Neutrophil (primary cell): Measurements from ENCODE around the gene HEXIM1.

Source experiments
- H3K27ac ChIP-seq: fragments of 200-600 bp; sonication (generic); 2 replicates; pipeline ENCODE4 v1.5.1; 2016; ENCODE audit warnings: mild to moderate bottlenecking, moderate library complexity
- H3K27me3 ChIP-seq: fragments of 200-600 bp; sonication (generic); 2 replicates; pipeline ENCODE4 v1.6.0; 2016; ENCODE audit warnings: mild to moderate bottlenecking
- H3K36me3 ChIP-seq: fragments of 200-600 bp; sonication (generic); 2 replicates; pipeline ENCODE4 v1.5.1; 2017
- H3K4me1 ChIP-seq, 2 experiments: fragments of 200-600 bp in 1 of 2; sonication (generic) in 1 of 2; 1 replicate in 1 of 2; 2 replicates in 1 of 2; pipeline versions ENCODE4 v1.5.1 to v1.6.1; 2013 to 2016; ENCODE audit warnings: low read depth in 1 of 2, low read length in 1 of 2, mild to moderate bottlenecking in 1 of 2, moderate library complexity in 1 of 2; ENCODE audit not compliant: control insufficient read depth in 1 of 2, insufficient read depth in 1 of 2
- H3K4me3 ChIP-seq, 2 experiments: fragments of 200-600 bp in 1 of 2; sonication (generic) in 1 of 2; 1 replicate in 1 of 2; 2 replicates in 1 of 2; pipeline ENCODE4 v1.5.1; 2013 to 2016; ENCODE audit warnings: low read depth in 1 of 2, low read length in 1 of 2, mild to moderate bottlenecking in 1 of 2, moderate library complexity in 1 of 2
- H3K9me3 ChIP-seq: fragments of 200-600 bp; sonication (generic); 2 replicates; pipeline ENCODE4 v1.5.1; 2016
- CTCF ChIP-seq: fragments of 200-600 bp; sonication (generic); IDR thresholded peaks from 2 replicates; pipeline ENCODE4 v1.5.1; 2016; ENCODE audit warnings: antibody characterized with exemption

Gene HEXIM1

DNA sequence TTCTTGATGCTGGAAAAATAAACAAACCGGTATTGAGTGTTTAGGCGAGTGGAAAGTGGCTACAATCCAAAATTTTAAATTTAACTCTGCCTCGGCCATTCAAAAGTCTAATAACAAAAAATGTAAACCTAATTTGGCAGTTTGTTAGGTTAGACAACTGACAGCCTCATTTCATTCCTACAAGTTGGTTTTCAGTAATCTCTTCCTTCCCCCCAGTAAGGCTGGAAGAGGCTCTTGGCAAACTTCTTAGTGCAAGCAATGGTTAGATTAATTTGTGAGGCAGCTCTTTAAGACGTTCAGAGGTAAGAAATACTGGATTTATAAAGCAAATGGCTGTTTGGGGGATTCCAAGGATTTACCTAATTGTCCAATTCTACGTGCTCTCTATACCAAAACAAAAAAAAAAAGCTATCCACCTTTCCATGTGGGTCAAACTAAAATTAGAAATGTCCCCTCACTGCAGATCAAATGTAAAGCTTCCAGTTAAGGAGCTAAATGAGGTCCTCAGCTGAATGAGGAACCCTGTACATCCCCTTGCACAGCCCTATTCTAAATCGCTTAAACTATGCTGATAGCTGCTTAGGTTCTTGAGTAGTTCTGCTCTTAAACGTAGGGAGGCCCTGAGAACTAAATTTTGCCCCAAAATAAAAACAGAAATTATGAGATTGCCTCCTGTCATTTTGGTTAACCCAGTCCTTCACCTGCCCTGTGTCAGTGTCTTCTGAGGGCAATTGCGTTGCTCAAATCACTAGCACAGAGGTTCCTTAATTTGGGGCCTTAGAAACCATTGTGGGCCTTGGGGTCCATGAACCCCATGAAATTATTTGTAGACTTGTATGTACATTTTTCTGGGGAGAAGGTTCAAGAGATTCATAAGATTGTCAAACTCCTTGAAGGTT is 2.9 kb downstream of the HEXIM1 start:
- peak overlapping the region; percentile 78 to 91 for H3K4me3 ChIP-seq
- peak overlapping the region; percentile 96 for H3K27ac ChIP-seq
- H3K36me3 ChIP-seq: peaks cover 10% of the 10 kb centered on the region
- H3K9me3 ChIP-seq: no peaks in the 10 kb centered on the region
- no peak for TF ChIP-seq CTCF
- H3K4me1 ChIP-seq: peaks cover 47 to 51% of the 10 kb centered on the region in 2 experiments
- no peaks in the 10 kb centered on the region for H3K27me3 ChIP-seq

- H3K4me1 ChIP-seq: peaks cover 39 to 43% of the 10 kb centered on the region in 2 experiments
Measured at GRCh38 chr17:45155029-45155428, 6.8 kb downstream of the HEXIM1 start.

DNA sequence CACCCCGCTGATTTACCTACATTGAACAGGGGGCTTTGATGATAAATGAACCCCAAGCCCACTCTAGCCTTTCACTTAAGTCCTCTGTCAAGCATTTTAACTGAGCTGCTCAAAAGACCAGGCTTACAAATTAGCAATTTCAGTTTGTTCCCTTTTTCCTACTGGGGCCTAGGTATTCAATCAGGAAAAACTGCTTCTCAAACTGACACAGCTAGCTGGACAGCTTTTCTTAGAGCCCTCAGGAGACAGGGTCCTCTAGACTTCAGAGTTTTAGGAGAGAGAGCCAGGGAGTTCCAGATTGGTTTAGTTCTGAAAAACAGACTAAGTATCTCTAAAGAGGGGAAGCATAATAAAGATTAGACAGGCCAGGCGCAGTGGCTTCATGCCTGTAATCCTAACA is 7.2 kb downstream of the HEXIM1 start:
- H3K27ac ChIP-seq: peak overlapping the region; percentile 69
- no peak overlapping the region for H3K4me3 ChIP-seq
- H3K27me3 ChIP-seq: no peaks in the 10 kb centered on the region
- TF ChIP-seq CTCF: no peak
- H3K9me3 ChIP-seq: no peaks in the 10 kb centered on the region
- H3K36me3 ChIP-seq: peaks cover 16% of the 10 kb centered on the region
- H3K4me1 ChIP-seq: peaks cover 39 to 43% of the 10 kb centered on the region in 2 experiments

More at GRCh38 chr17:45155029-45155428, 6.8 kb downstream of the HEXIM1 start:
- Histone ChIP-seq H3K36me3 (peaks cover 16% of the 10 kb centered on the region), H3K27me3 (no peaks in the 10 kb centered on the region), H3K27ac (peak overlapping the region; percentile 69), H3K9me3 (no peaks in the 10 kb centered on the region), H3K4me3 (no peak overlapping the region)
- TF ChIP-seq CTCF: no peak

- Histone ChIP-seq H3K9me3 (no peaks in the 10 kb centered on the region), H3K27ac (peak overlapping the region; percentile 69), H3K36me3 (peaks cover 16% of the 10 kb centered on the region), H3K4me1 (peaks cover 33 to 36% of the 10 kb centered on the region in 2 experiments), H3K4me3 (no peak overlapping the region), H3K27me3 (no peaks in the 10 kb centered on the region)
- no peak for TF ChIP-seq CTCF
Measured at GRCh38 chr17:45156242-45156641, 8.0 kb downstream of the HEXIM1 start.

DNA sequence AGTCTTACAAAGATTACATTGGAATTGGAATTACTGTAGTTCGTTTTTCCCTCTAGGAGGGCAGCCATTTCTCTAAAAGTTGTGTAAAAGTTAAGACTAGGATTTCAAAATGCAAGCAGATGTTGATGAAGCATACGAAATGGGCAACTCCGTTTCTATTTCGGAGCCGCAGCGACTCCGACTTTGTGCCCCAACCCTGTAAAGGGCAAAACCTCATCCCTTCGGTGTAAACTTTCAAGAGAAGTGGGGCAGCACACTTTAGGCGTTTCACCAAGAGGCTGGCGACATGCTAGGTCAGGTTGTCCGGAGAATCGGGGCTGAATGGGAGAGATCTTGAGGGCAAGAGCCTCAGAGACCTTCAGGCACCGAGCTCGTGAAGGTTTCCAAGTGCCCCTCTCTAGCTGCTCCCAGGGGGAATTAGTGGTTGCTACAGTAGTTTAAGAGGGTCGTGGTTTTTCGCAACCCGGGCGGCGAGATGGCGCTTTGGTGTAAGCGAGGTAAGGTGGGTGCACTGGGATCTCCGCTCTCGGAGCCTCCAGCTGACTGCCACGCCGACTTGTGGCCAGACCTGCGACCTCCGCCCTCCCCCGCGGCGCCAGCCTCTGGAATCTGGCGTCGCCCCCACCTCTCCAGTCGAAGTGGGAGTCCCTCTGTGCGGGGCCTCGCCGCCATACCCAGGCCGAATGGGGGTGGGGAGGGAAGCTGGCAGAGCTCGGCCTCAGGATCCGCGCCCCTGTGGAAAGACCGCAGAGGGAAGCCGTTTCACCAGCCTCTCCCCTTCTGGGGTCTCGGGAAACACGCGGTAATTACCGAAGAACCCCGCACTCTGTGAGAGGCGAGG is 12.4 kb downstream of the HEXIM1 start:
- peaks cover 44 to 50% of the 10 kb centered on the region in 2 experiments for H3K4me1 ChIP-seq

More for the DNA sequence above, 12.4 kb downstream of the HEXIM1 start:
- no peak for TF ChIP-seq CTCF
- peak overlapping the region; percentile 99 for H3K27ac ChIP-seq
- H3K9me3 ChIP-seq: no peaks in the 10 kb centered on the region
- peaks cover 9% of the 10 kb centered on the region for H3K36me3 ChIP-seq
- H3K4me3 ChIP-seq: peak overlapping the region; percentile 92 to 98
- H3K27me3 ChIP-seq: no peaks in the 10 kb centered on the region
